Measurements from ENCODE around the gene AQP5.
A peak's percentile ranks its signal among the peaks of the same experiment; 100 is the strongest.
"Not testable (repeated sequence)": the region's sequence is repeated elsewhere in the genome, so short reads cannot be mapped to it uniquely, and the experiment has no call there.

Gene AQP5

GRCh38 chr12:49973361-49973830 is 11.7 kb downstream of the AQP5 start:
- H3K4me3 ChIP-seq: no peak overlapping the region
- no peak overlapping the region for H3K27ac ChIP-seq

GRCh38 chr12:49974231-49974675 is 12.6 kb downstream of the AQP5 start:
- no peak overlapping the region for H3K27ac ChIP-seq

DNA sequence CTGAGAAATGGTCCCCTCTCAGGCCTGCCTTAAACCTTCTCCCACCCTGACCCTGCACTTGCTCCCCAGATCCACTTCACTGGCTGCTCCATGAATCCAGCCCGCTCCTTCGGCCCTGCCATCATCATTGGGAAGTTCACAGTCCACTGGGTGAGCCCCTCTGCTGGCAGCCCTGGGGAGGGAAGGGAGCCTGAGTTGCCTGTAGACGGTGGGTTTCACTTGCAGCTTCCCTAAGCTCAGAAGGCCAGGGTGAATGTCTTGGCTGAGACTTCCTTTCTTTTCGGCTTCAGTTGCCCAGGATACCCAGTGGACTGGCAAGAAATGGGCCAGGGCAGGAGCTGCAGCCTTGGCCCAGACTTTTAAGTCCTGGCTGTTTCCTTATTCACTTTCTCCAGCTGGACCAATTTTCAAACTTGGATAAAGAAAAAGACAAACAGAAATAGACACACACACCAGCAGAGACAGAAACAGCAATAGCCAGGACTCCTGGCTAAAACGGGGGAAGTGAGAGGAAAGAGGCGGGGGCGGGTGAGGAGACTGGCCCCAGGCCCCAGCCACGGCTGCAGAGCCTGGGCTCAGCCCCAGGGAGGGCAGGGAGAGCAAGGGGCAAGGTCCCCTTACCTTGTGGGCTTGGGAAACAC is 13.1 kb downstream of the AQP5 start:
- Histone ChIP-seq H3K4me3 (no peak overlapping the region), H3K27ac (peak overlapping the region in 1 of 21 experiments; percentile 4)

More at GRCh38 chr12:49974231-49974675, 12.6 kb downstream of the AQP5 start:
- H3K4me3 ChIP-seq: no peak overlapping the region

DNA sequence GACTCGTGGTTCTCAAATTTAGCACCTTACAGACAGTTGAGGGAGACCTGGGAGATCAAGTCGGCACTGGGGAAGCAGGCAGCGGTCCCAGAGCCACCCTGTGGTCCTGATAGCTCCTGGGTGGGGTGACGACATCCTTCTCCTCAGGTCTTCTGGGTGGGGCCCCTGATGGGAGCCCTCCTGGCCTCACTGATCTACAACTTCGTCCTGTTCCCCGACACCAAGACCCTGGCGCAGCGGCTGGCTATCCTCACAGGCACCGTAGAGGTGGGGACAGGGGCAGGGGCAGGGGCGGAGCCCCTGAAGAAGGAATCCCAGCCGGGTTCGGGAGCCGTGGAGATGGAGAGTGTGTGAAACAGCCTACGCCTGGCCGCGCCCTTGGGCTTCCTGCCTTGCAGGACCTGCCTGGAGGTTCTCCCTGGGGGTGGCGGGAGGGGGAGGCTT is 13.7 kb downstream of the AQP5 start:
- H3K4me3 ChIP-seq: no peak overlapping the region
- H3K27ac ChIP-seq: peak overlapping the region in 1 of 21 experiments; percentile 4

GRCh38 chr12:49976557-49976956 is 14.9 kb downstream of the AQP5 start:
- Histone ChIP-seq H3K4me3 (no peak overlapping the region), H3K27ac (no peak overlapping the region)

GRCh38 chr12:49978125-49978524 is 16.5 kb downstream of the AQP5 start:
- H3K27ac ChIP-seq: no peak overlapping the region
- no peak overlapping the region for H3K4me3 ChIP-seq

- Histone ChIP-seq H3K4me3 (no peak overlapping the region), H3K27ac (no peak overlapping the region)
Observed at GRCh38 chr12:49979016-49979586, 17.4 kb downstream of the AQP5 start.

DNA sequence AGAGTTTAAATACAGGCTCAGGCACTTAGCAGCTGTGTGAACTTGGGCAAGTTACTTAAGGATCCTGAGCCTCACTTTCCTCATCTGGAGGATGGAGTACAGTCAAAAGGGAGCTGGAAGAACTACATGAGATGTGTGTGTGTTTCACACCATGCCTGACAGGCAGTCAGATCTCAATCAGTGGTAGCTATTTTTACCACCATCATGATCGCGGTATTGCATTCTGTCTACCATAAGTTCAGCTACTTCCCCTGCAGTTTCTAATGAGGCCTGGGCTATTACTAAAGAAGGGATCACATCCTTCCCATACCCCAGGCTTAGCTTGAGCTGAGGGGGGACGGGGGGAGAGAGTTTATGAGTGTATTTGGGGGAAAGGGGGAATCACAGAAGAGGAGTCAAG is 18.1 kb downstream of the AQP5 start:
- Histone ChIP-seq H3K27ac (no peak overlapping the region), H3K4me3 (no peak overlapping the region)

GRCh38 chr12:49980501-49981349 is 19.1 kb downstream of the AQP5 start:
- H3K27ac ChIP-seq: no peak overlapping the region

GRCh38 chr12:49982246-49983087 is 20.8 kb downstream of the AQP5 start:
- H3K27ac ChIP-seq: peak overlapping the region in 1 of 21 experiments; percentile 33
- H3K4me3 ChIP-seq: no peak overlapping the region

More at GRCh38 chr12:49980501-49981349, 19.1 kb downstream of the AQP5 start:
- H3K4me3 ChIP-seq: no peak overlapping the region

DNA sequence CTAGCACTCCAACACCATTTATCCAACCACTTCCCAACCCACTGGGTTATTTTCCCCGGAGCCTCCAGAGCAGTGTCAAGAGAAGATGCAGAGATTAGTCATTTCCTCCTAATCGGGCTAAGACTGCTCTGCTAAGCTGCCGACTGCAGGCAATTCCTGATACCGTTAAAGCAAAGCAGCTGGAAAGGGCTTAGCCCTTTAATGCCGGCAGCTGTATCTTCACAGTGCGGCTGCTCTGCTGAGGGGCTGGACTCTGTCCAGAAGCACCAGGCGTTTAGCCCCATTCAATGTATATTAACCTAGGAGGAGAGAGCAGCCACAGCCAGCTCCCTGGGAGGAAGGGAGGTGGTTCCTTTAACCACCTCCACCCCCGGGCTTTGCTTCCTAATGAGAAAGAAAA is 22.2 kb downstream of the AQP5 start:
- Histone ChIP-seq H3K4me3 (no peak overlapping the region), H3K27ac (peak overlapping the region in 5 of 21 experiments; percentile 18 to 67 (median 46))

DNA sequence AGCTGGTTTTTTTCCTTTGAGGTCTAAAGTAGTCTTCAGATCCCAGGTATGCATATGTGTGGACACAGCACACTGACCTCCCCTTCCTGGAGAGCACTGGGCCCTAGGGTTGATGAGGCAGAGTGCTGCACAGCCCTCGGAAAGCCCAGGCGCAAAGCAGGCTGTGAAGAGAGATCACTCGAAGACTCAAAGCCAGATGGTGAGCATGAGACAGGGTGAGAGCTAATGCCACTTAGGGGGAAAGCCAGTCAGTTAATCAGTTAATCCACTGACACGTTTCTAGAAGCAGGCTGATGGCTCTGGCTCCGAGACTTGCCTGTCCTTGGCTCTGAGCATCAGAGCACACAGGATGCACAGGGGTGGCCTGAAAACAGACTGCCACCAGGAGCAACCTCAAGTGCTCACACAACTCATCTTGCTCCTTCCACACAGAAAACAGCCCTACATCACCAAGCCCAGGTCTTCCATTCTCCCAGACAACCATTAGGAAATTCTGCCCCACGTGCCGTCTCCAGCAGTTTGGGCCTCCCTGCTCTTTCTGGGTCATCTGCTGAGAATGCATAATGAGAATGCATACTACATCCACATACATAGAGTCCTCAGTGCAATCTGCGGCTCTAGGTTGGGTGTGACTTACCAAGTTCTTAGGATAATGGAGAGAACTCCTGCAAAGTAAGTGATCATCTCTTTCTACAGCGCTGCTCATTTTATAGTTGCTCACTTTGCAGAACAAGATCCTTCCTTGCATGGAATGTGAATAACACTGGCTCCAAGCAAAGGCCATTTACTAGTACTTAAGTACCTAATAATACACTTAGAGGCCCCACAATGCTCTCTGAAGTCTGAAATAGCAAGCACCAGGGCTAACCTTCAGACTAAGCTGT is 23.0 kb downstream of the AQP5 start:
- Histone ChIP-seq H3K27ac (peak overlapping the region in 2 of 21 experiments; percentile 18 to 67), H3K4me3 (no peak overlapping the region)

DNA sequence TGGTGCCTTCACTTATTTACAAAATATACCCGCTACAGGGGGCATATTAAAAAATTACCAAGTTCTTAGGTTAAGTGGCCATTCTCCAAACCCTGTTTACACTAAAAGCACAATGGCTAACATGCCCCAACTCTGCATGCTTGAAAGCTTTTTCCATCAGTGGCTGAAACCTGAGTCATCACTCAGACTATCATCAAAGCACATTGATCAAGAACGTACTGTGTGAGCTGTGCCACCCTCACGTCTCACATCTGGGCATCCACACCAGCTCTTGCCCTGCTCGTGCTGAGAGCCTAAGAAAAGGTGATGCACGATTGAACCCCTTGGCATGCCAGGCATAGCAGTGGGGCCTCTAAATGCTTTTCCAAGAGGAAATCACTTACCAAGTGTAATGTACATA is 24.3 kb downstream of the AQP5 start:
- Histone ChIP-seq H3K27ac (no peak overlapping the region), H3K4me3 (no peak overlapping the region)

GRCh38 chr12:49986476-49986875 is 24.8 kb downstream of the AQP5 start:
- H3K4me3 ChIP-seq, H3K27ac ChIP-seq: not testable (repeated sequence)

- Histone ChIP-seq H3K27ac (no peak overlapping the region), H3K4me3 (no peak overlapping the region)
Observed at GRCh38 chr12:49987625-49988303, 26.1 kb downstream of the AQP5 start.

- H3K27ac ChIP-seq, H3K4me3 ChIP-seq: not testable (repeated sequence)
Observed at GRCh38 chr12:49989400-49989799, 27.7 kb downstream of the AQP5 start.

DNA sequence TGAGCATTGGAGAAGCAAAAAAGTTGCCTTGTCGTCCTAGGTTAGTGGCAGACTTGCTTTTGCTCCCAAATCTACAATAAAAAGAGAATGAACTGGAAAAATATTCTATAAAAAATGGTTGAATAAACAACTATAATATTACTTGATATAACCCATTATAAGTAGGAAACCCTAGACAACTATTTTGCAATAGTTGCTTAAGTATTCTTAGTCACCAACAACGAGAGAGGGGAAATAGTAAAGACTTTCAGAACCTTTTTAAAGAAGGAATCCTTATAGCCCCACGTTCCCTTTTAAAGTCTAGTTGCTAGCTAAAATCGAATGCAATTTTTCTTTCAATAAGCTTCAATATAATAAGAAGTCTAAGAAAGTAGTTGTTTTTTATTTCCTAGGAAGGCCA is 28.6 kb downstream of the AQP5 start:
- no peak overlapping the region for H3K27ac ChIP-seq
- H3K4me3 ChIP-seq: no peak overlapping the region

GRCh38 chr12:49998453-49998852 is 36.8 kb downstream of the AQP5 start:
- H3K27ac ChIP-seq: no peak overlapping the region
- H3K4me3 ChIP-seq: no peak overlapping the region

Data from skin epidermis (tissue), 12 donors.